Fibroblast of skin of left quadriceps (primary cell): ENCODE results near the gene NF1.
"Not testable (repeated sequence)": the region's sequence is repeated elsewhere in the genome, so short reads cannot be mapped to it uniquely, and the experiment has no call there.

Experiments
- DNase-seq, 2 experiments: peaks; one replicate each; pipeline ENCODE4 v3.0.0-alpha.2; 2013; ENCODE audit warnings: low read depth in 2 of 2

NF1 gene

GRCh38 chr17:31094600-31095235 is at the start of gene NF1:
TSS of gene NF1 (plus strand) at chr17:31094977. CDS start at chr17:31095310, 333 bp downstream.
- peak; percentile 92 for DNase-seq

GRCh38 chr17:31046856-31047425 is 47.8 kb upstream of the NF1 start:
- DNase-seq = not testable (repeated sequence)

- no peak for DNase-seq
These were observed 46.6 kb upstream of the NF1 start for GRCh38 chr17:31048142-31048541.

GRCh38 chr17:31048780-31049179 is 46.0 kb upstream of the NF1 start:
- DNase-seq = no peak

- DNase-seq = no peak
These were observed 43.8 kb upstream of the NF1 start for GRCh38 chr17:31050948-31051347.

- DNase-seq = no peak
These were observed 43.3 kb upstream of the NF1 start for GRCh38 chr17:31051506-31051905.

- DNase-seq = peak; percentile 86 to 87
These were observed 42.4 kb upstream of the NF1 start for GRCh38 chr17:31052187-31052889.

GRCh38 chr17:31053071-31053470 is 41.7 kb upstream of the NF1 start:
- DNase-seq = no peak

- no peak for DNase-seq
These were observed 40.0 kb upstream of the NF1 start for GRCh38 chr17:31054761-31055160.

- no peak for DNase-seq
These were observed 35.8 kb upstream of the NF1 start for GRCh38 chr17:31058976-31059375.

GRCh38 chr17:31060791-31061550 is 33.8 kb upstream of the NF1 start:
- no peak for DNase-seq

GRCh38 chr17:31061678-31062077 is 33.1 kb upstream of the NF1 start:
- DNase-seq = no peak

GRCh38 chr17:31062346-31062745 is 32.4 kb upstream of the NF1 start:
- DNase-seq = no peak

GRCh38 chr17:31064707-31065106 is 30.1 kb upstream of the NF1 start:
- DNase-seq = no peak

- peak; percentile 68 to 71 for DNase-seq
These were observed 27.0 kb upstream of the NF1 start for GRCh38 chr17:31067691-31068184.

- no peak for DNase-seq
These were observed 26.5 kb upstream of the NF1 start for GRCh38 chr17:31068291-31068690.

GRCh38 chr17:31072186-31072585 is 22.6 kb upstream of the NF1 start:
- peak; percentile 76 to 78 for DNase-seq

GRCh38 chr17:31073411-31073810 is 21.4 kb upstream of the NF1 start:
- DNase-seq = no peak

- DNase-seq = peak in 1 of 2 experiments; percentile 63
These were observed 19.8 kb upstream of the NF1 start for GRCh38 chr17:31074772-31075555.

GRCh38 chr17:31078290-31078689 is 16.5 kb upstream of the NF1 start:
- no peak for DNase-seq

- no peak for DNase-seq
These were observed 15.0 kb upstream of the NF1 start for GRCh38 chr17:31079731-31080130.
